NCI-H146 (cell line): ENCODE measurements around the gene HMMR.
"Not testable (repeated sequence)": the region's sequence is repeated elsewhere in the genome, so short reads cannot be mapped to it uniquely, and the experiment has no call there.

Source experiments
- DNase-seq: peaks from one replicate; lab custom pipeline; 2025; lab: John Stamatoyannopoulos, UW

Gene HMMR

GRCh38 chr5:163508753-163509152 is 48.3 kb downstream of the HMMR start:
- no peak for DNase-seq

- no peak for DNase-seq
Observed at GRCh38 chr5:163509291-163509951, 49.0 kb downstream of the HMMR start.

- no peak for DNase-seq
Observed at GRCh38 chr5:163512526-163512925, 52.1 kb downstream of the HMMR start.

- no peak for DNase-seq
Observed at GRCh38 chr5:163525096-163525495, 64.7 kb downstream of the HMMR start.

- DNase-seq, result no peak
Observed at GRCh38 chr5:163529698-163530097, 69.3 kb downstream of the HMMR start.

- no peak for DNase-seq
Observed at GRCh38 chr5:163531272-163531671, 70.8 kb downstream of the HMMR start.

GRCh38 chr5:163532171-163533084 is 72.0 kb downstream of the HMMR start:
- no peak for DNase-seq

- no peak for DNase-seq
Observed at GRCh38 chr5:163533223-163533622, 72.8 kb downstream of the HMMR start.

GRCh38 chr5:163534492-163535094 is 74.2 kb downstream of the HMMR start:
- DNase-seq, result no peak

- DNase-seq, result no peak
Observed at GRCh38 chr5:163535290-163535689, 74.9 kb downstream of the HMMR start.

- DNase-seq, result not testable (repeated sequence)
Observed at GRCh38 chr5:163536442-163536841, 76.0 kb downstream of the HMMR start.

- DNase-seq, result no peak
Observed at GRCh38 chr5:163540696-163541095, 80.3 kb downstream of the HMMR start.
